Neural progenitor cell (in vitro differentiated cells): ENCODE data around the gene PIGL. TPM values are rescaled to one million over a fixed set of nuclear protein-coding genes. Genes with fewer than 3 reads are reported as not detected.

Experiments
- DNase-seq: peaks from one replicate; pipeline ENCODE4 v3.0.0-alpha.2; 2016; ENCODE audit warnings: low spot score
- H2AFZ ChIP-seq: fragments of 200-600 bp; sonication (generic); replicated peaks from 2 replicates; pipeline ENCODE4 v1.6.1; 2016; ENCODE audit warnings: antibody characterized with exemption
- H3F3A ChIP-seq: fragments of 200-600 bp; sonication (generic); 2 replicates; pipeline ENCODE4 v1.6.1; 2016; ENCODE audit warnings: antibody characterized with exemption, low read depth
- H3K27ac ChIP-seq: fragments of 200-600 bp; sonication (generic); 2 replicates; pipeline ENCODE4 v1.5.1; 2016; ENCODE audit warnings: mild to moderate bottlenecking
- H3K27me3 ChIP-seq: fragments of 200-600 bp; sonication (generic); 2 replicates; pipeline ENCODE4 v1.6.1; 2016; ENCODE audit warnings: mild to moderate bottlenecking, moderate library complexity
- H3K36me3 ChIP-seq: fragments of 200-600 bp; sonication (generic); 2 replicates; pipeline ENCODE4 v1.5.1; 2016
- H3K4me1 ChIP-seq: fragments of 200-600 bp; sonication (generic); 2 replicates; pipeline ENCODE4 v1.6.1; 2016; ENCODE audit warnings: mixed run types
- H3K4me2 ChIP-seq: fragments of 200-600 bp; sonication (generic); 2 replicates; pipeline ENCODE4 v1.6.1; 2016
- H3K4me3 ChIP-seq: fragments of 200-600 bp; sonication (generic); 2 replicates; pipeline ENCODE4 v1.5.1; 2016
- H3K79me2 ChIP-seq: fragments of 200-600 bp; sonication (generic); 2 replicates; pipeline ENCODE4 v1.6.1; 2016; ENCODE audit warnings: low read depth
- H3K9ac ChIP-seq: fragments of 200-600 bp; sonication (generic); 2 replicates; pipeline ENCODE4 v1.6.1; 2016
- H3K9me3 ChIP-seq: fragments of 200-600 bp; sonication (generic); 2 replicates; pipeline ENCODE4 v1.5.1; 2016; ENCODE audit warnings: low read depth
- H4K20me1 ChIP-seq: fragments of 200-600 bp; sonication (generic); 2 replicates; pipeline ENCODE4 v1.6.1; 2016; ENCODE audit warnings: low read depth
- H3K27ac Mint-ChIP-seq: 3 replicates; pipeline ENCODE4 v1.8.0; 2021; ENCODE audit warnings: mixed read lengths
- H3K27me3 Mint-ChIP-seq: 2 replicates; pipeline ENCODE4 v1.8.0; 2022; ENCODE audit warnings: low read depth, mild to moderate bottlenecking, inconsistent platforms, moderate library complexity, mixed read lengths; ENCODE audit not compliant: insufficient read depth
- H3K36me3 Mint-ChIP-seq: 3 replicates; pipeline ENCODE4 v1.8.0; 2021; ENCODE audit warnings: mixed read lengths
- H3K4me1 Mint-ChIP-seq: 3 replicates; pipeline ENCODE4 v1.8.0; 2021; ENCODE audit warnings: mixed read lengths
- H3K4me3 Mint-ChIP-seq: 3 replicates; pipeline ENCODE4 v1.8.0; 2021; ENCODE audit warnings: mild to moderate bottlenecking, moderate library complexity, mixed read lengths
- H3K9me3 Mint-ChIP-seq: 3 replicates; pipeline ENCODE4 v1.8.0; 2020; ENCODE audit warnings: mixed read lengths
- EZH2 ChIP-seq: fragments of 200-600 bp; sonication (generic); IDR thresholded peaks from 2 replicates; pipeline ENCODE4 v1.6.1; 2017; ENCODE audit warnings: antibody characterized with exemption, mild to moderate bottlenecking, moderate library complexity
- EZH2phosphoT487 ChIP-seq: fragments of 200-600 bp; sonication (generic); IDR thresholded peaks from 2 replicates; pipeline ENCODE4 v1.6.1; 2017; ENCODE audit warnings: antibody characterized with exemption
- microRNA counts: library from miRNA; unstranded; fragments of <30 nt; microRNA quantifications from one replicate; lab custom pipeline; 2016
- microRNA-seq: library from miRNA; unstranded; fragments of <30 nt; microRNA quantifications from one replicate; pipeline ENCODE4, GENCODE V29; 2016
- small RNA-seq: library from RNA; depleted of rRNA; stranded (forward); fragments of <200 nt; gene quantifications from one replicate; pipeline ENCODE3, GENCODE V24; 2015
- total RNA-seq: library from RNA; depleted of rRNA; stranded (reverse); fragments of >200 nt; gene quantifications from 2 replicates; pipeline ENCODE4 v1.2.3, GENCODE V29; 2015; ENCODE audit warnings: low replicate concordance
- TF ChIP-seq, protein P1 (sequence below): fragments of 200-600 bp; sonication (generic); IDR thresholded peaks from 2 replicates; pipeline ENCODE4 v1.5.1; 2017; ENCODE audit warnings: antibody characterized with exemption, mild to moderate bottlenecking

Gene PIGL
- total RNA-seq, 1 donor from 2014 or later, result 57.0 TPM

DNA sequence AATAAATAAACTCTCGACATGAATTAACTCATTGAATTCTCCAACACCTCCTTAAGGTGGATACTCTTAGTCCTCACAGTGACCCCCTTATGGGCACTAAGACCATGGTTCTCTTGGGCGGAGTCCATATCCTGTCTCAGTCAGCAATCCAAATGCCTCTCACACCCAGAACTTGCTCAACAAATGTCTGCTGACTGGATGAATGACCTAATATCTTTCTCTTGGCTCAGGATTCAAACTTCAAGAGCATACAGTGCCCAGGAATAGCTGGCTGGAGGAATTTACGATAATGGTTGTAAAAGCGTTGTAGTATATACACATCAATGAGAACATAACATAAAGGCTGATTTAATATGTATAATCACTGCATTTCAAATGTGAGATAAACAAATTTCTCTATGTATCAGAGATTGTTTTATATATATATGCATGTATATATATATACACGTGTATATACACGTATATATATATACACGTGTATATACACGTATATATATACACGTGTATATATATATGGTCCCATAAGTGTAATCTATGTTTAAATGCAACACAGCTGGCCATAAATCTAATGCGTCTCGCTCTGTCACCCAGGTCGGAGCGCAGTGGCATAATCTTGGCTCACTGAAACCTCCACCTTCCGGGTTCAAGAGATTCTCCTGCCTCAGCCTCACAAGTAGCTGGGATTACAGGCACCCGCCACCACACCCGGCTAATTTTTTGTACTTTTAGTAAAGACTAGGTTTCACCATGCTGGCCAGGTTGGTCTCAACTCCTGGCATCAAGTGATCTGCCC is 157.3 kb downstream of the PIGL start:
- Histone ChIP-seq H2AFZ (no peak overlapping the region), H3K36me3 (no peaks in the 10 kb centered on the region), H3K4me3 (no peak overlapping the region), H3K79me2 (no peaks in the 10 kb centered on the region), H3K4me2 (no peak overlapping the region), H3K9me3 (no peaks in the 10 kb centered on the region), H3K27ac (no peak overlapping the region), H4K20me1 (no peaks in the 10 kb centered on the region), H3K9ac (no peak overlapping the region), H3K4me1 (no peaks in the 10 kb centered on the region), H3F3A (peaks cover 11% of the 10 kb centered on the region), H3K27me3 (no peaks in the 10 kb centered on the region)
- DNase-seq, result no peak
- TF ChIP-seq EZH2 (no peak), EZH2phosphoT487 (no peak)
- TF ChIP-seq, protein P1, sequence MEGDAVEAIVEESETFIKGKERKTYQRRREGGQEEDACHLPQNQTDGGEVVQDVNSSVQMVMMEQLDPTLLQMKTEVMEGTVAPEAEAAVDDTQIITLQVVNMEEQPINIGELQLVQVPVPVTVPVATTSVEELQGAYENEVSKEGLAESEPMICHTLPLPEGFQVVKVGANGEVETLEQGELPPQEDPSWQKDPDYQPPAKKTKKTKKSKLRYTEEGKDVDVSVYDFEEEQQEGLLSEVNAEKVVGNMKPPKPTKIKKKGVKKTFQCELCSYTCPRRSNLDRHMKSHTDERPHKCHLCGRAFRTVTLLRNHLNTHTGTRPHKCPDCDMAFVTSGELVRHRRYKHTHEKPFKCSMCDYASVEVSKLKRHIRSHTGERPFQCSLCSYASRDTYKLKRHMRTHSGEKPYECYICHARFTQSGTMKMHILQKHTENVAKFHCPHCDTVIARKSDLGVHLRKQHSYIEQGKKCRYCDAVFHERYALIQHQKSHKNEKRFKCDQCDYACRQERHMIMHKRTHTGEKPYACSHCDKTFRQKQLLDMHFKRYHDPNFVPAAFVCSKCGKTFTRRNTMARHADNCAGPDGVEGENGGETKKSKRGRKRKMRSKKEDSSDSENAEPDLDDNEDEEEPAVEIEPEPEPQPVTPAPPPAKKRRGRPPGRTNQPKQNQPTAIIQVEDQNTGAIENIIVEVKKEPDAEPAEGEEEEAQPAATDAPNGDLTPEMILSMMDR, result no peak
- no peak overlapping the region for H3K4me3 Mint-ChIP-seq
- H3K9me3 Mint-ChIP-seq, result no peaks in the 10 kb centered on the region
- no peaks in the 10 kb centered on the region for H3K36me3 Mint-ChIP-seq
- H3K4me1 Mint-ChIP-seq, result no peaks in the 10 kb centered on the region
- H3K27ac Mint-ChIP-seq, result no peak overlapping the region
- no peaks in the 10 kb centered on the region for H3K27me3 Mint-ChIP-seq

MicroRNA genes within 50 kb of the gene (microRNA counts, 767-probe panel; counts per million panel counts)
- microRNA hsa-miR-1288 (lab: Ali Mortazavi, UCI), result 460 counts per million, percentile 90 among the panel's probes with 10 or more counts

Small RNA genes lying within 50 kb of the gene (microRNA-seq; reads per million reads assigned to microRNA genes)
- not detected for gene MIR1288

Small RNA genes lying within 50 kb of the gene (small RNA-seq; reads per million reads assigned to genes)
- gene MIR1288, result not detected

Other genes starting within 250 kb of the PIGL start
- 36.2 and 43.9 TPM in 2 replicates for gene ZSWIM7, start 217.5 kb upstream of the PIGL start, total RNA-seq
- gene TTC19, start 217.4 kb upstream of the PIGL start, total RNA-seq, result 47.1 and 52.9 TPM in 2 replicates
- 73.7 and 86.8 TPM in 2 replicates for gene NCOR1, start 1.7 kb upstream of the PIGL start, total RNA-seq
- gene CENPV, start 136.3 kb downstream of the PIGL start, total RNA-seq, result 220 and 338 TPM in 2 replicates
- gene UBB, start 163.9 kb downstream of the PIGL start, total RNA-seq, result 1,249 and 1,476 TPM in 2 replicates
- 0.49 and 0.53 TPM in 2 replicates for gene TRPV2, start 198.4 kb downstream of the PIGL start, total RNA-seq